ENCODE data around the gene SNAPIN. TPM values are rescaled to one million over a fixed set of nuclear protein-coding genes. Genes with fewer than 3 reads are reported as not detected.

SNAPIN gene
- total and polyA plus RNA-seq, 9 of the 15 experiments (the other 6 are each of a cell fraction or from before 2014, with no cell fraction given), result 11.2 to 43.9 (median 32.3) TPM

- peak; percentile 84 for TF ChIP-seq TFAP4 (CRISPR knock-in tag; IDR thresholded peaks at IDR 0.05; ENCODE audit: borderline replicate concordance)
- TF ChIP-seq HNRNPLL (IDR thresholded peaks at IDR 0.05; ENCODE audit: low read depth, low read length, poor library complexity, severe bottlenecking), result peak; percentile 89
- peak; percentile 100 for TF ChIP-seq ZC3H11A (IDR thresholded peaks at IDR 0.05; ENCODE audit: low read depth, low read length)
- TF ChIP-seq THRA (IDR thresholded peaks at IDR 0.05), result no peak
- TF ChIP-seq ZC3H8 (IDR thresholded peaks at IDR 0.05), result peak; percentile 38; the same call in 1 of the 2 replicates
- TF ChIP-seq PHB2 (IDR thresholded peaks at IDR 0.05; ENCODE audit: low read depth), result no peak
- peak; percentile 36; the same call in 1 of the 2 replicates for TF ChIP-seq TRIM28 (IDR thresholded peaks at IDR 0.05)
- no peak for TF ChIP-seq ZC3H4 (CRISPR knock-in tag; IDR thresholded peaks at IDR 0.05; ENCODE audit: borderline replicate concordance)
- TF ChIP-seq ARID1B (IDR thresholded peaks at IDR 0.05), result peak; percentile 60
- TF ChIP-seq CREB3L1 (IDR thresholded peaks at IDR 0.05; ENCODE audit: borderline replicate concordance, low read depth), result peak; percentile 78; the same call in 1 of the 2 replicates
- TF ChIP-seq PCBP1 (IDR thresholded peaks at IDR 0.05; ENCODE audit: low read depth, low read length, poor library complexity, severe bottlenecking), result peak; percentile 75
- no peak for TF ChIP-seq TAF15 (IDR thresholded peaks at IDR 0.05; ENCODE audit: low read depth, low read length)
- TF ChIP-seq TEAD4 (IDR thresholded peaks at IDR 0.05; ENCODE audit: low read length), result peak; percentile 96
- no peak for TF ChIP-seq TEAD4 (CRISPR knock-in tag; IDR thresholded peaks at IDR 0.05; ENCODE audit: borderline replicate concordance)
- TF ChIP-seq ZNF253 (CRISPR knock-in tag; conservative IDR thresholded peaks at IDR 0.05), result no peak
- no peak for TF ChIP-seq ZNF717 (CRISPR knock-in tag; IDR thresholded peaks at IDR 0.05)
- peak; percentile 36 for TF ChIP-seq PRDM10 (IDR thresholded peaks at IDR 0.05; ENCODE audit: partially characterized antibody)
- TF ChIP-seq CBFB (CRISPR knock-in tag; IDR thresholded peaks at IDR 0.05), result peak; percentile 57; the same call in 1 of the 2 replicates
- peak; percentile 98; the same call in 1 of the 2 replicates for TF ChIP-seq RBM14 (IDR thresholded peaks at IDR 0.05; ENCODE audit: borderline replicate concordance, insufficient read depth, low read depth, low read length)
Observed at GRCh38 chr1:153633754-153634665, 24.5 kb upstream of the SNAPIN start, which contains the start of gene CHTOP (continued).

Data from K562 (cell line).